GM18505 (cell line): ENCODE data around the gene OGFOD3.
A peak's percentile ranks its signal among the peaks of the same experiment; 100 is the strongest.

Experiments
- ATAC-seq: cut with Tn5 transposase; IDR thresholded peaks from one replicate; pipeline ENCODE4 v1.9.1; 2021; ENCODE audit not compliant: unreplicated experiment
- POLR2A ChIP-seq: IDR thresholded peaks from 4 replicates; pipeline ENCODE4 v1.6.1; 2011; ENCODE audit warnings: borderline replicate concordance; ENCODE audit not compliant: insufficient read depth, insufficient read length; ENCODE audit errors: extremely low read depth

OGFOD3 gene

DNA sequence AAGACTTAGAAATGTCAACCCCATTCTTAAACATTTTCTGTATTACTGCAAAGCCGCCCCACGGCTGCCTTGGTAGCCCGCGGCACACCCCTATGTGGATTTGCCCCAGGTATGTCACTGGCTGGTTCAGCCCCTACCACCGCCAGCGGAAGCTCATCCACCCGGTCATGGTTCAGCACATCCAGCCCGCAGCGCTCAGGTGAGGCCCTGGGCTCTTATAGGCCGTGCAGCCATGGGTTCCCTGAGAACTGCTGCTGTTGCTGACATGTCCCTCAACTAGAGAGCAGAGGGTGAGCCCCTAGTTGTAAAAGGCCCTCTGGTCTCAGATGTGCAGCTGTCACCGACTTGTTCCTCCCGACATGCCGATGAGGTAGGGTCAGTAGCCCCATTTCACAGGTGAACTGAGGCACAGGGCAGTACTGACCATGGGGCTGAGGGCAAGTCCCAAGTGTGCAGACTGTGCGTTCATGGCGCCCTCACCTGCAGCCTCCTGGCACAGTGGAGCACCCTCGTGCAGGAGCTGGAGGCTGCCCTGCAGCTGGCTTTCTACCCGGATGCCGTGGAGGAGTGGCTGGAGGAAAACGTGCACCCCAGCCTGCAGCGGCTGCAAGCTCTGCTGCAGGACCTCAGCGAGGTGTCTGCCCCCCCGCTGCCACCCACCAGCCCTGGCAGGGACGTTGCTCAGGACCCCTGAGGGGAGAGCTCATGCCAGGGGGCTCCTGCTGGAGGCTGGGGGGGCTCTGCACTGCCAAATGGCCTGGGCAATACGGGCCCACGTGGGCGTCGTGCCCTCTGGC is 23.5 kb upstream of the OGFOD3 start:
- peak; percentile 54 for TF ChIP-seq POLR2A
- no peak for ATAC-seq

DNA sequence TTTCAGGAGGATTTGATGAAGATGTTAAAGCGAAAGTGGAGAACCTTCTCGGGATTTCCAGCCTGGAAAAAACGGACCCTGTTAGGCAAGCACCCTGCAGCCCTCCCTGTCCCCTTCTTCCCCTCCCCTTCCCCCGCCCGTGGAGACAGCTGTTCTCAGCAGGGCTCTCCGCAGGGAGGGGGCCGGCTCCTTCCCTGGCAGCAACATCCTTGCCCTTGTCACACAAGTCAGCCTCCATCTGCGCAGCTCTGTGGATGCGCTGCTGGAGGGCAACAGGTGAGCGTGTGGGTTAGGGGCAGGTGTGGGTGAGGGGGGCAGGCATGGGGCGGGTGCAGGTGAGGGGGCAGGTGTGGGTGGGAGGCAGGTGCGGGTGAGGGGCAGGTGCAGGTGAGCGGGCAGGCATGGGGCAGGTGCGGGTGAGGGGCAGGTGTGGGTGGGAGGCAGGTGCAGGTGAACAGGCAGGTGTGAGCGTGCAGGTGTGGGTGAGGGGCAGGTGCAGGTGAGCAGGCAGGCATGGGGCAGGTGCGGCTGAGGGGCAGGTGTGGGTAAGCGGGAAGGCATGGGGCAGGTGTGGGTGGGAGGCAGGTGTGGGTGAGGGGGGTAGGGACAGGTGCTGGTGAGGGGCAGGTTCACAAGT is 22.7 kb upstream of the OGFOD3 start:
- no peak for ATAC-seq
- TF ChIP-seq POLR2A = no peak

GRCh38 chr17:82440469-82440981 is 22.1 kb upstream of the OGFOD3 start:
- peak; percentile 57 for TF ChIP-seq POLR2A
- ATAC-seq = no peak

GRCh38 chr17:82439829-82440365 is 21.5 kb upstream of the OGFOD3 start:
- no peak for ATAC-seq

DNA sequence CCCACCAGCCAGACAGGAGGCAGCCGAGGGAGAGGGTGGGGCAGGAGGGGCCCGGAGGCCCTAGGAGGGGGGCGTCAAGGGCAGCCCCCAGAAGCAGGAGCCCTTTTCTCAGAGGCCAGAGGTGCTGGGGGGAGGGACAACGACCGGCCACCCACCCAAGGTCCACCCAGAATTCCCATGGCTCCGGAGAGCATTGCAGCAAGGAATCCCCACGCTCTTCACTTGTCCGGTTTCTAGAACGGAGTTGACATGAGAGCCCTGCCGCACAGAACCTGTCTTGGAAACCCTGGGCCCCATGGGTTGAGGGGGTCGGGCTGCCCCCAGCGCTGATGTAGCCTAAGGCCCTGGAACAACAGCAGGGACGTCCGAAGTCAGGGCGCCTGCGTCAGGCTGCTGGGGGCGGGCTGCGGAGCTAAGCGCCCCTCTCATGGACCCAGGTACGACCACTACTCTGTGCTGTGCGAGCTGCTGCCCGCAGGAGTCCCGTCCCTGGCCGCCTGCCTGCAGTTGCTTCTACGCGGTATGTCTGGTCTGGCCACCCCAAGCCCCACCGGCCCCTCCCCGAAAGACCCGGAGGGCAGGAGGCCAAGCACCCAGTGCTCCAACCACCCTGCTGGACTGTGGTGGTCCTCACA is 20.9 kb upstream of the OGFOD3 start:
- ATAC-seq = no peak
- no peak for TF ChIP-seq POLR2A

More at GRCh38 chr17:82439829-82440365, 21.5 kb upstream of the OGFOD3 start:
- TF ChIP-seq POLR2A = no peak

GRCh38 chr17:82438401-82439193 is 20.2 kb upstream of the OGFOD3 start:
- TF ChIP-seq POLR2A = no peak
- ATAC-seq = no peak

- TF ChIP-seq POLR2A = no peak
Observed at GRCh38 chr17:82437325-82437668, 18.9 kb upstream of the OGFOD3 start.

DNA sequence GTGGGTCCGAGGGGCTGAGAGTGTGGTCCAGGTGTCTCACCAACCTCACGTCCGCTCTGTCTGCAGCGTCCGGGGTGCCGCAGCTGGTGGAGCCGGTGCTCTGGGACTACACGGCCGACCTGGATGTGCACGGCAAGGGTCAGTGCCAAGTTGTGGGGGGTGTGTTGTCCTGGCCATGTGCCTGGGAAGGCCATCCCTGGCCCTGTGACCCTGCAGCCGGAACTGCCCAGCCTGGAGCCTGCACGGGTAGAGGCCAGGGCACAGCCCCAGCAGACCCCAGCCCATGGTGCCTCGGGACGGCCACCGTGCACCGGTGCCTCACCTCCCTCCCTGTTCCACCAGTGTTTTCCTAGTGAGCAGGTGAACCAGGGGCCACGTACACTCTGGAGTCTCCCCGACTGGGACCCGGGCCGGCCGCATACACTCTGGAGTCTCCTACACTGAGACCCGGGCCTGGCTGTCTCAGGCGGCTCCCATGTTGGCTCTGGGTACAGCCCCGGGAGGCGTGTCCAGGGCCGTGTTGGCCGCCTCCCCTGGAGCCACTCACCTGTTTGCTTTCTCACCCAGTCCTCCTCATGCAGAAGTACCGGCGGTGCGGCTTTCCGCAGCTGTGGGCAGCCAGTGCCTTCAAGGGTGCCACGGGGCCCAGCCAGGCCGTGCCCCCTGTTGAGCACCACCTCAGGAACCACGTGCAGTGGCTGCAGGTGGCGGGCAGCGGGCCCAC is 18.4 kb upstream of the OGFOD3 start:
- no peak for ATAC-seq

More at GRCh38 chr17:82437325-82437668, 18.9 kb upstream of the OGFOD3 start:
- ATAC-seq = no peak

DNA sequence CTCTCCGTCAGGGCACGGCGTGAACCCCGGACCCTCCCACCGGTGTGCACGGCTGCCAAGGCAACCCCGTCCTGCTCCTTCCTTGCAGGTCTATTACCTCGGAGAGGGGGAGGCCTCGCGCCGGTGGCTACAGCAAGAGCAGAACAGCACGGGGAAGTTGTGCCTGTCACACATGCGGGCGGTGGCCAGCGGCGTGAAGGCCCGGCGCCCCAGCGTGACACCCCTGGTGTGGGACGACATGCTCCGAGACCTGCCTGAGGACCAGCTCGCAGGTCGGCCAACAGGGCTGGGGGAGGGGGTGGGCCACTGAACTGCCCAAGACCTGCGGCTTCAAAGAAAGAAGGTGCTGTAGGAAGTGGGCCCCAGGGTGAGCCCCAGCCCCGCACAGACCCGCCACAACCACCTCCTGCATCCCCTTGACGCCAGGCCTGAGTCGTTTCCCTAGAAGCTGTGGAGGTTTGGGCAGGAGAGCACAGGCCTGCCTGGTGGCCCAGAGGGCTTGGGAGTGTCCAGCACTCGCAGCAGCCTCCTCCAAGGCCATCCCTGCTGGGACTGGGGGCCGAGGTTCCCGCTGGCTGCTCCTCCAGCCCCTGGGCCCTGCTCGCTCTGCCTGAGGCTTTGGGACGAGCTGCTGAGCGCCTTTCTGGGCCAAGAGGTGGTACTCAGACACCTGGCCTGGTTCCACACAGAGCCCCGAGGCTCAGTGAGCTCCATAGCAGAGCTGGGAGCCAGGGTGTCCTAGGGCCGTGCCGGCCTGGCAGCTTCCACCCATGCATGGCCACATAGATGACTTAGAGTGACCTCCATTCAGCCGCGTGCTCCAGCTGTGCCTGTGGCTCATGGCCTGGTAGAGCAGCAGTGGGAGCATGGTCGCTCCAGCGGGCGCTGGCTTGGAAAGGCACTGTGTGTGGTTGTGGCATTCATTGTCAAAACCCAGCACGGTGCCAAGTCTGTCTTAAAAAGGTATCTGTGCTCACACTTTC is 17.5 kb upstream of the OGFOD3 start:
- no peak for ATAC-seq
- no peak for TF ChIP-seq POLR2A

More for the DNA sequence above, 18.4 kb upstream of the OGFOD3 start:
- no peak for TF ChIP-seq POLR2A

GRCh38 chr17:82435103-82435502 is 16.7 kb upstream of the OGFOD3 start:
- no peak for TF ChIP-seq POLR2A
- ATAC-seq = no peak

- no peak for ATAC-seq
Observed at GRCh38 chr17:82434216-82434565, 15.8 kb upstream of the OGFOD3 start.

More at GRCh38 chr17:82434216-82434565, 15.8 kb upstream of the OGFOD3 start:
- TF ChIP-seq POLR2A = no peak
